HG02642 (cell line): Measurements from ENCODE around the gene TMEM87A.

Experiments used
- ATAC-seq: cut with Tn5 transposase; IDR thresholded peaks from one replicate; pipeline ENCODE4 v1.9.1; 2021; ENCODE audit warnings: mild to moderate bottlenecking; ENCODE audit not compliant: unreplicated experiment, poor library complexity

Gene TMEM87A

DNA sequence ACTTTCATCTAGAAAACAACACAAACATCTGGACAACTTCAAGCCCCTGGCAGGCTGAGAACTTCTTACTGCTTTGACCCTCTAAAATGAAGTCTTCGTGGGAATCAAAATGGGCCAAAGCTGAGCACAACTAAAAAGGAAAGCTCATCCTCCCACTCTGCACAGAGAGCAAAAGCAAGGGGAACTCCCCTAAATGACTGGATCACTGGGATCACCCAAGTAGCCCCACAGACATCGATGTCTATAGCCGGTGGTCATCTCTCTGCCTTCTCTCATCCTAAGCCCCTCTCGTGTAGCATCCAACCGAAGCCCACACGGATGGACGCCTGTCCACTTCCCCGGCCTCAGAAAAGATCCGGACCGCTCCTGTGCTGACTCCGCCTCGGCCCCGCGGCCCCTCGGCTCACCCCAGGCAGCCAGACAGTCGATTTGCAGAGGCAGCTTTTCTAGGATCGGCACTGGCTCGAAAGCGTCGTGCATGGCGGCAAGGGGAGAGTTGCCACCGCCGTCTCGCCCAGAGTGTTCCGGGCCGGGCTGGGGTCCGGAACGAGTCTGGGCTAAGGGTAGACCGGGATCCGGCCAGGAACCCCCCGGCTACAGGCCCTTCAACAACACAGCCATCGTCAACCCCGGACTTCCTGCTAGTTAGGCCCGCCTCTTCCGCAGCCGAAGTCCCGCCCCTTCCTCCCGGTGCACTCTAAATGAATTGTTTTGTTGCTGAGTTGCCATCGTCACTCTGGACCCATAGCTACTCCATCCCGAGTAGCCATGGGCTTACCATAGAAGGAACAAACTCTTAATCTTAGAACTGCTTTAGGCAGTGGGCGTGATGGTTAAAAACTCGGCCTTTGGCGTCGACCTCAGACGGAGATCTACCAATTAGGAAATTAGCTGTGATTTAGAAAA, 65.3 kb downstream of the TMEM87A start, which contains the start of gene VPS39:
Gene VPS39 (minus strand): TSS at position 631 of the 906 bp plus-strand sequence. CDS start 151 bp downstream, at position 480.
- ATAC-seq, result peak; percentile 96

DNA sequence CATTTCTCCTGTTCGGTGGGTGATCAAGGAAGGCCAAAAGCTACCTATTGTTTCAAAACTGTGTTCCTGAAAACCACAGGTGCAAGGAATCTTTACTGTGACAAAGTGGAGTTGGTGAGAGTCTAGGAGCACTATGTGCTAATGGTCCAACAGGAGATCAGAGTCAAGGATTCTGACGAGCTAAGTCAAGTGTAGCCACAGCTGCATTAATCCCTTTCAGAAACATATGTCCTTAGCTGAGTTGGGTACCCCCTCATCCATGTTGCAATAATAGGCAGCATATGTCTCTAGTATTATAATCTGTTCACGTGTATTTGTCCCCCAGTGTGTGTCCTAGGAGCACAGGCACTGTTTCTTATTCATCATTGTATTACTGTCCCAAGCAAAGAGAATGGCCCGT, 66.8 kb downstream of the TMEM87A start:
- ATAC-seq, result no peak

DNA sequence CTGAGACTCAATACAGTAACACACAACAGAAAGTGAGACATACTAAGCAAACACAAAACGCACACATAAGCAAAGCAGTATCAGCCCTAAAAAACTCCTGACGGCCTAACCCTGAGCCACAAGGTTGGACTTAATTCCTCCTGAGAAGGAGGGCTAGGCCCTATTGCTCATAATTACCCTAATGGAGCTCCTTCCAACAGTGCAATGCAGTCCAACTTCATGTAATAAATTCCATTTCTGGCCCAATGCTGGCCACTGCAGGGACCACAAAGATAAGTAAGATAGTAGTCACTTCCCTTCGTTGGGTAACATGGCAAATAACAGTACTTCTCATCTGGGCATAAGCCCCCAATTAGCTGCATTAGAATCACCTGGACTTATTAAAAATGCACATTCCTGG, 69.3 kb downstream of the TMEM87A start:
- no peak for ATAC-seq

DNA sequence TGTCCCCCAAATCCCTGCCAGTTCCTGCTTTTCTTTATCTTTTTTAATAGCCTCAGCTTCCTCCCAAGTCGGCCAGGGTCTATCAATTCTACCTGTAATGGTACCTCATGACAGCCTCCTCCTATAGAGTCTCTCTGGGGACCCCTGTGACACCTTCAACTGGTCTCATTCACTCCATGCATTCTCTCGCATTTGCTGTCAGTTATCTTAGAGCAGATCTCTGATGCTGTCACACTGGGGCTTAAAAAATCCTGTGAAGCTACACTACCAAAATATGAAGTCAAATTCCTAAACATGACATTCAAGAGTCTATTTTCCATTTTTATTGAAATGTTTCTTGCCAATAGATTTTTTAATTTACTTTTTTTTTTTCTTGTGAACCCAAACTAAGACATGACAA, 70.6 kb downstream of the TMEM87A start:
- no peak for ATAC-seq

DNA sequence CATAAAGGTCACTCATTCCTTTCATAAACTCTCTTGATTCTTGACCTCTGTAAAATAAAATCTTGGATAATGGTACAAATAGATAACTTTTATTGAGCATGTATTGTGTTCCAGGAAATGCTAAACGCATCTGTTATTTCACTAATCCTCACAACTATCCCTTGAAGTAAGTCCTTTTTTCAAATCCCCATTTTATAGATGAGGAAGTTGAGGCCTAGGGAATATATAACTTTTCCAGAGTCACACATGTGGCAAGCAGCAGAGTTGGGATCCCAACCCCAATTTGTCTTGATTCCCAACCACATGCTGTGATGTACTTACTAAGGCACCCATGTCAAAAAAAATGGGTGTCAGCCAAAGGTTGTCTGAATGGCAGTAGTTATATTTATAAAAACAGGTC, 71.4 kb downstream of the TMEM87A start:
- no peak for ATAC-seq

DNA sequence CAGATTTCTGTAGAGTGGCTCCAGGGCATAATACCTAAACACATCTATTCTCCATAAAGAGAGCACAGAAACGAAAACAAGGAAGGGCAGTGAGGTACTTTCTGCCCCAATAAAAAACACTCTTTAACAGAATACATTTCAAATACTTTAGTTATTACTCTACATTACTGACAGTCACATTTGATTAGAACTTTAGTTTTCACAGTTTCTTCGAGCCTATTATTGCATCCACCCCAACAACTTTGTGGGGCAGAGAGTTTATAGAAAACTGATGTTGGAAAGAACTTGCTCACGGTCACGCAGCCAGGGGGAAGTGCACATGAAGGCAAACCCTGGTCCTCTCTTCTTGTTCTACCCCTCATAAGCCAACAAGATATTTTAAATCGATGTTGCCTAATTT, 74.1 kb downstream of the TMEM87A start:
- ATAC-seq, result no peak

DNA sequence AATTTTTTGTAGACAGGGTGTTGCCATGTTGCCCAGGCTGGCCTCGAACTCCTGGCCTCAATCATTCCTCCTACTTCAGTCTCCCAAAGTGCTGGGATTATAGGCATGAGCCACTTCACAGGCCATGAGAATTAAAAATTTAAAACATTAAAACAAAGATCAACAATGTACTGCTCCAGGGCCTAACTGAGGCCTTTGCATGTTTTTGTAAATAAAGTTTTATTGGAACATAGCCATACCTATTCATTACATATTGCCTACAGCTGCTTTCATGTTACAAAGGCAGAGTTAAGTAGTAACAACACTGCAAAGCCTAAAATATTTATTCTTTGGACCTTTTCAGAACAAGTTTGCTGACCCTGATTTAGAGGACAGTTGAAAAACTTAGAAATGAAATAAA, 74.7 kb downstream of the TMEM87A start:
- ATAC-seq, result no peak

DNA sequence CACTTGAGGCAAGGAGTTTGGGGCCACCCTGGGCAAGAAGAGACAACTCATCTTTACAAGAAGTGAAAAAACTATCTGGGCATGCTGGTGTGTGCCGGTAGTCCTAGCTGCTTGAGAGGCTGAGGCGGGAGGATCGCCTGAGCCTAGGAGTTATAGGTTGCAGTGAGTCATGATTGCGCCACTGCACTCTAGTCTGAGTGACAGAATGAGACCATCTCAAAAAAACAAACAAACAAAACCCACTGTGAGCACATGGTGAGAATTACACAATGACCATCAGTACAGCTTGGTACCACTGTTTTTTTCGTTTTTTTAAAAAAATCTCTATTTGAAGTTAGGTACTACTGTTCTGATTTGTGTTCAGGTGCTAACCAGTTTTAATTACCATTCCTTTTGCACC, 78.7 kb downstream of the TMEM87A start:
- no peak for ATAC-seq

DNA sequence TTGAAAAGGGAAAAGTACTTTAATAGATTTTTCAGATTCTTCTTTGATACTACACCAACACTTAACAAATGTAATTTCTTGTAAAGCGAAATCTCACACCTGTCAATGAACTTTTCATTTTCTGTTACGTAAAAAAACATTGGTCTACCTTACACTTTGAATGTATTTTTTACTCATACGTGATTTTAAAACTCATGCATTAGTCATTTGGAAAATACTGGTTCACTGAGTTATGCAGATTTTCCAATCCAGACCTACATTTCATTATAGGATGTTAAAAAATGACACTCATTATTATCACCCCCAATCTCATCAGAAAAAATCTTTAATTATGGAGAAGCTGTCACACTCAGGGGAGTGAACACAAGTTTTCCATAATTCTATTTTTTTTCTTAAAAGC, 79.8 kb downstream of the TMEM87A start:
- no peak for ATAC-seq

DNA sequence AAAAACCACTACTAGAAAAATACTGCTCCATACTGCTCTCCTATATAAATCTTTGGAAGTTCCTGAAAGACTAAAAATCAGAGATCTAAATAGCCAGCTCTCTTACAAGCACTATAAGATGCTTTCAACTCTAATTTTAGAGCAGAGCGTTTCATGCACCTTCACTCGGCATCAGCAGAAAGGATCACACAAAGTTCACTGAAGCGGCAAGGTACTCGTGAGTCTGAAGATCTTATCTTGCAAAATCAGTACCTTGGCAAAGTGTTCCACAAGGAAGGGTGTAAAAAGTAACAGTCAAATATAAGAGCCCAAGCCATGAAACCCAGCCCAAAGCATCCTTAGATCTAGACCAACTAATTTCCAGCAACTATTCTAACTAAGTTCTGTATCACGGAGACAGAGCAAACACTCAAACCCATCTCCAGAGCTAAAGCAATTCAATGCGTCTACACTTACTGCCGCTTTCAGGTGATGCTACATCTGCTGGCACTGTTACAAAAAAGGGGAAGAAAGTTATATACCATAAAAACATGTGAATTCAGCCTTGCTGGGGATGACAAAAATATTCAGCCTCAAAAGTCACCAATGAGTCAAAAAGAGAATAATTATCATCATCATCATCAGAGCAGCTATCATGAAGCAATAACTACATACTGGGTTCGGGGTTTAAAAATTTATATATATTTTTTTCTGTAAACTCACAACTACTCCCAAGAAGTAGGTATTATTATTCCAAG, 81.5 kb downstream of the TMEM87A start:
- ATAC-seq, result no peak

DNA sequence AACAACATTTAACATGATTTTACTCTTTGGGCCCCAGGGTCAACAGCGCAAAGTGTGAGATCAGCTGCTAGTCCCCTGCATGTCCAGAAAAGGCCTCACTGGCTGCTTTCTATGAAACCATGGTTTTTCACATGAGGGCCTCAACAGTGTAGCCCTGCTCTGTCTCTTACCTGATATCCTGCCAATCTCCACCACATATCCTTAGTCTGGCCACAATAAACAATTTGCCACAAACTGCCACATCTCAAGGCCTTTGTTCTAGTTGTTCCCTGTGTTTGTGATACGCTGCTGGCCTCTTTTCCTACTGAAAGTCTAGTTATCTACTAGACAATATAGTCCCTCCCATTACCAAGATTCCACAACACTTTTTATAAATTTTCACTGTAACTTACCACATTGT, 82.9 kb downstream of the TMEM87A start:
- no peak for ATAC-seq

DNA sequence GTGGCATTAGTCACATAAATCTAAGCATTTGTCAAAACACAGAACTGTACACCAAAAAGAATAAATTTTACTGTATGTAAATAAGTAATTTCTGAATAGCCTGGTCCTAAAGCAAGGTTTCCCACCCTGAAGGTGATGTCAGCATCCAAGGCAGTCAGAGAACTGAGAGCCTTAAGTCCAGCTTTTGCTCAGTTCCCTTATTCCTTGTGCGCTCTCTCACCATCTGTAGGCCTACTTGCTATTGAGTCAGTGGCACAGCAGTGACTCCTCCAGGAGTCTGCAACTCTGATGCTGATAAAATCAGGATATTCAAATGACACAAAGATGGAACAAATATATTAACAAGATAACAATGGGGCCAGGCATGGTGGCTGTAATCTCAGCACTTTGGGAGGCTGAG, 87.4 kb downstream of the TMEM87A start:
- ATAC-seq, result no peak

DNA sequence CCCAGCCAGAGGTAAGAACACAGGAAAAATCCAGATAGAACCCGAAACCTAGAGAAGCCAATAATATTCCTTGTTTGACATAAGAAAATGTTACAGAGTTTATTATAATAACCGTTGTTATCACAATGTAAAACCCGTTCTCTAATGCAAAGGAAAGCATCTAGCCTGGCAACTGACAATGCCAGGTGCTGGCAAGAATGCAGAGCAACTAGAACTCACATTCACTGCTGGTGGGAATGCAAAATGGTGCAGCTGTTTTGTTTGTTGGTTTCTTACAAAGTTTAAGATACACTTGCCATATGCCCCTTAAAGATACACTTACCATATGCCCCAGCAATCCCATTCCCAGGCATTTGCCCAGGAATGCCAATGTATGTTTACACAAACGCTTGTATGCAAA, 88.5 kb downstream of the TMEM87A start:
- ATAC-seq, result no peak

DNA sequence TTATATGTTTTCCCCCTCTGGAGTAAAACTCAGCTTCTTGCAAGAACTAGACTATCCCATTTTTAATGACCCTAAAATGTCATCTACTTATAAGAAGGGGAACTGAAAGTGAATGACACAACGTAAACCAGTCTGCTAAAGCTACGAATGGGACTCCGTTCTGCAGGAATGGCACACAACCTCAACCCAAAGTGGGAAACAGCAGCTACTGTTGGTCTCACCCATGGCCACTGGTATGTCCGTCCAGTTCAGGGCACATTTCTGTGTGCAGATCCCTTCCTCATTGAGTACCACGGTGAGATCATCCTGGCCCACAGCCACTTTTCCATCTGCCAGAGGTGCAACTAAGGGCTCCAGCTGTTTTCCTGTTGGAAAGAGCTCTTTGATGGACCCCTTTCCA, 88.9 kb downstream of the TMEM87A start:
- no peak for ATAC-seq

DNA sequence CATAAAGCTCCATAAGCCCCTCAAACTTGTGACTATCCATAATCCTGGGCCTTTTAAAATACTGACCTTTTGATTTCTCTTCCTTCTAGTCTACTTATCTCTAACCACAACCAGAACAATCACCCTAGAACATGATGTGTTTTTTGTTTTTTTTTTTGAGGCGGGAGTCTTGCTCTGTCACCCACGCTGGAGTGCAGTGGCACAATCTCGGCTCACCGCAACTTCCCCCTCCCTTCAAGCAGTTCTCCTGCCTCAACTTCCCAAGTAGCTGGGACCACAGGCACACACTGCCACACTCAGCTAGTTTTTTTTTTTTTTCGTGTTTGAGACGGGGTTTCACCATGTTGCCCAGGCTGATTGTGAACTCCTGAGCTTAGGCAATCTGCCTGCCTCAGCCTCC, 90.3 kb downstream of the TMEM87A start:
- ATAC-seq, result no peak

DNA sequence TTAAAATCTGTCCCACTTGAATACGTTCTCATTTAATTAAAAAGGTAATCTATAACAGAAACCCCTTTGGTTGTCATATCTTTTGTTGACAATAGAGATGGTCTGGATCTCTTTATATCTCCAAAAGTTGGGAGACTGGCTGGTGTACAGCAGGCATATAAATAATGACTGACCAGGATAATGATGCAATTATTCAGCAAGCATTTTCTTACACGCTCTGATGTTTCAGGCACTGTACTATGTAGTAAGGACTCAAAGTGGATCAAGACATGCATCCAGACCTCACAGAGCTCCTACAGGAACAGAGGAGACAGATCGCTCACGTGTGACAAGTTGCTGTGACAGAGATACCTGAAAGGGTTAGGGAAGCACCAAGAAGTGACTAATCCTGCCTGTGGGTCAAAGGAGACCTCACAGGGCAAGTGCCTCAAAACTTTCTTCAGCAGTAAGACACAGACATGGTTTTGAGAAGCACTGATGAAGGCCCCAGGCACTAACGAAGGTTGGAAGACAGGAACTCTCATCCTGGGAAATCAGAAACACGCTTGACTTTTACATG, 90.8 kb downstream of the TMEM87A start:
- no peak for ATAC-seq

DNA sequence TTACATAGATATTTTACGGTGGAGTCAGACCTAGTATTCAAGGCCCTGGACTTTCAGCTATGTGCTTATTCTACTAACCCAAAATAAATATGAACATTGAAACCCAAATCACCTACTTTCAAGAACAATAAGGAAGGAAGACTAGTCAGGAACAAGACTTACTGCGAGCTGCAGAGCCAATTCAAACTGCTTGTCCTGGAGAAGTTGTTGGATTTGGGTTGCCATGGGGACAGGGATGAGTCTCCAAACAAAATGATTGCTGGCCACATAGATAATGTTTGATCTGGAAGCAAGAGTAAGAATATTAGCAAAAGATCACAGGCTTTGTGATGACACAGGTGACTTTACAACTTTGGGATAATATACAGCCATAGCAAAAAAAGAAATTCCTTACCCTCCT, 95.2 kb downstream of the TMEM87A start:
- no peak for ATAC-seq

DNA sequence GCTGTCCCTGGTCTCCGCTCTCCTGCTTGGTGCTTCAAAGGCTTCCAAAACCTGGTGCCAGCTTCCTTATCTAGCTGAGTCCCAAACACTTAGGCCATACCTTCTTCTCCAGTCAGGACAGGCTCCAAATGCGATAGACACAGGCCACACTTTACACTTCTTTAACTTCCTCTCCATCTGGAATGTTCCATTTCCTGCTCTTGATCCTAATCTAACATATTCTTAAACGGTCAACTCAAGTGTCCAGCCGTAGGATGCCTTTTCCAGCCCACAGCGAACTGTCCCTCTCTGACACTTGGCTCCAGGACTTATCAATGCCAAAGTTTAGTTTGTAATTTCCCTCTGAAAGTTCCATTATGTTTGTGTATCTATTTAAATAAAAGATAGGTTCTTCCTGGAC, 97.6 kb downstream of the TMEM87A start:
- no peak for ATAC-seq

DNA sequence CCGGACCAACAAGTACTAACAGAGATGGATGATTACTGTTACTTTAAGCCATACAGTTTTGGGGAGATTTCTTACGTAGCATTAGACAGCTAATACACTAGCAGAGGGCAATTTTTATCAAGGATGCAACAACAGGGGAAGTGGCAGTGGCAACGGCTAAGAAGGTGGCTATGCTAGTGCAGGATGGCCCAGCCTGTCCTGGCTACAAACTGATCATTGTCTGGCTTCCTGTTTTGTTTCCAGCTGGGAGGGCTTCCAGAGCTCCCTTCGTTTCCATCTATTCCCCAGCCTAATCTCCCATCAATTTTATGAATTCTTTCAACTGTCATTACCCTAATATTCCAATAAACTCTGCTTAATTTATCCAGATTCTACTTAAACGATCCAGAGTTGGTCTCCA, 100.8 kb downstream of the TMEM87A start:
- no peak for ATAC-seq

DNA sequence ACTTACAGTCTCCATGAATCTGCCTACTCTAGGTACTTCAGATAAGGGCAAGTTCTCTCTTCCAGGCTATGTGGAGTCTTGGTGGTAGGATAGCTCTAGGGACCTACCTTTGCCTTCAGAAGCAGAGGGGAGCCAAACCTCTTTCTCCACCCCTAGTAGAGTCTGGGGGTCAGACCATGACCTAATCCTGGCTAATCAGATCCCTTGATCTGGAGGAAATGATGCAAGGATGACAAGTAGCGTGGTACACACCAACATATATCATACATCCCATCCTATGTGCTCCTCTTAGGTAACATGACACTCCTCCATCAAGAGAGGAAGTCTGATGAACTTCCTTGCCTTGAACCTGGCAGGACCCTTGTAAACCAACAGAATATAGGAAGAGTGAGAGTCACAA, 101.4 kb downstream of the TMEM87A start:
- no peak for ATAC-seq

DNA sequence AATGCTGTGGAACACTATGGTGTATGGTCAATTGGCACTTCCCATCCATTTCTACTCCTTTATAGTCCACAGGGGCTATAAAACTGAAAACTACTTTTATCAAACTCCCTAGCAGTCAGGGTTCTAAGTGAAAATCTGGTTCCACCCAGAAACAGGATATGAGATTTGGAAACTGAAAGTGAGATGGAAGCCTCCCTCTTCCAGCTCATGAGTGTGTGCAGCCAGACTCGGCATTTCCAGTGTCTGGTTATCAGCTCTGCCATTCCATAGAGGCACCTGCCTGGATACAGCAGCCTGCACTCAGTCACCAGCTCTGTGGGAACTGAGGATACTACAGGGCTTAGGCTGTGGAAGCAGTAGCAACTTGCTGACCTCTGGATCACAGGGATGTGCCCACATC, 102.1 kb downstream of the TMEM87A start:
- ATAC-seq, result no peak
